ENCODE results near the gene OSBPL5. TPM values are rescaled to one million over a fixed set of nuclear protein-coding genes. Genes with fewer than 3 reads are reported as not detected.

OSBPL5 gene
- total RNA-seq, 4 donors from 2014 or later: 37.3 to 211 (median 105) TPM

GRCh38 chr11:3043315-3043871, 121.7 kb downstream of the OSBPL5 start:
- 83% methylated on average over 16 of the region's 16 CpGs; no CpG with 5 or more reads in 1 of the 2 donors for WGBS, 2 donors (ENCODE audit: low coverage in 1 of 2)
- H3K27me3 ChIP-seq: no peaks in the 10 kb centered on the region
- H3K27ac ChIP-seq: peak overlapping the region; percentile 15 to 71 (median 43)
- DNase-seq: peak; percentile 31
- H3K36me3 ChIP-seq: peaks cover 0 to 14% (median 4%) of the 10 kb centered on the region in 4 donors
- TF ChIP-seq POLR2AphosphoS5 (IDR thresholded peaks at IDR 0.05): peak in 2 of 3 donors; percentile 7 to 37
- no peak for TF ChIP-seq POLR2A (IDR thresholded peaks at IDR 0.05)
- TF ChIP-seq CTCF (IDR thresholded peaks at IDR 0.05): no peak
- no peaks in the 10 kb centered on the region for H3K9me3 ChIP-seq
- H3K4me1 ChIP-seq: peaks cover 0 to 17% (median 12%) of the 10 kb centered on the region in 4 donors
- in situ Hi-C loops (cut with MboI; ENCODE audit: low pct_ligation_motif_present in 1 of 4, low pct_unique_long_range_greater_than_20kb in 1 of 4, low sequenced_read_pairs in 3 of 4): loop anchor here in 2 of 4 donors (5.0 to 25.0 kb wide), 3 partner anchors 49 to 171 kb away; partner anchors contain the start of gene MRGPRG (in 2 of the 2)
- intact Hi-C loops (cut with DNase I; ENCODE audit: low total_unique reads): no loop called here
- no peak overlapping the region for H3K4me3 ChIP-seq

- Histone ChIP-seq H3K27me3 (no peaks in the 10 kb centered on the region), H3K27ac (peak overlapping the region; percentile 15 to 71 (median 43)), H3K36me3 (peaks cover 0 to 20% (median 8%) of the 10 kb centered on the region in 4 donors), H3K4me3 (no peak overlapping the region), H3K9me3 (no peaks in the 10 kb centered on the region), H3K4me1 (peaks cover 0 to 20% (median 13%) of the 10 kb centered on the region in 4 donors)
- DNase-seq: no peak
- intact Hi-C loops (cut with DNase I; ENCODE audit: low total_unique reads) (no loop called here), in situ Hi-C loops (cut with MboI; ENCODE audit: low pct_ligation_motif_present in 1 of 4, low pct_unique_long_range_greater_than_20kb in 1 of 4, low sequenced_read_pairs in 3 of 4) (loop anchor here in 2 of 4 donors (5.0 to 25.0 kb wide), 3 partner anchors 50 to 172 kb away; partner anchors contain the start of gene MRGPRG (in 2 of the 2))
- TF ChIP-seq EP300 (IDR thresholded peaks at IDR 0.05; ENCODE audit: low read depth): no peak
- no peak for TF ChIP-seq CTCF (IDR thresholded peaks at IDR 0.05)
- no peak for TF ChIP-seq POLR2AphosphoS5 (IDR thresholded peaks at IDR 0.05)
- TF ChIP-seq POLR2A (IDR thresholded peaks at IDR 0.05): no peak
- 77 to 82% methylated on average over 5 to 11 of the region's 11 CpGs for WGBS, 2 donors (ENCODE audit: low coverage in 1 of 2)
Measured at GRCh38 chr11:3042496-3043314, 122.4 kb downstream of the OSBPL5 start.

- H3K36me3 ChIP-seq: peaks cover 0 to 29% (median 10%) of the 10 kb centered on the region in 4 donors
- no peaks in the 10 kb centered on the region for H3K9me3 ChIP-seq
- WGBS, 2 donors (ENCODE audit: low coverage in 1 of 2): 86% methylated on average over 17 of the region's 17 CpGs; no CpG with 5 or more reads in 1 of the 2 donors
- intact Hi-C loops (cut with DNase I; ENCODE audit: low total_unique reads) (no loop called here), in situ Hi-C loops (cut with MboI; ENCODE audit: low pct_ligation_motif_present in 1 of 4, low pct_unique_long_range_greater_than_20kb in 1 of 4, low sequenced_read_pairs in 3 of 4) (loop anchor here in 2 of 4 donors (5.0 to 25.0 kb wide), 3 partner anchors 50 to 173 kb away; partner anchors contain the start of gene MRGPRG (in 2 of the 2))
- no peak overlapping the region for H3K4me3 ChIP-seq
- TF ChIP-seq POLR2AphosphoS5 (IDR thresholded peaks at IDR 0.05) (no peak), CTCF (IDR thresholded peaks at IDR 0.05) (no peak), EP300 (IDR thresholded peaks at IDR 0.05; ENCODE audit: low read depth) (no peak), POLR2A (IDR thresholded peaks at IDR 0.05) (no peak)
- no peaks in the 10 kb centered on the region for H3K27me3 ChIP-seq
- no peak for DNase-seq
- H3K27ac ChIP-seq: peak overlapping the region in 1 of 4 donors; percentile 71
- H3K4me1 ChIP-seq: peaks cover 0 to 28% (median 15%) of the 10 kb centered on the region in 4 donors
Measured at GRCh38 chr11:3041699-3042441, 123.2 kb downstream of the OSBPL5 start.
